ENCODE measurements around the gene SYAP1. TPM values are rescaled to one million over a fixed set of nuclear protein-coding genes. Genes with fewer than 3 reads are reported as not detected.

The SYAP1 gene
- total and polyA plus RNA-seq, 9 of the 15 experiments (the other 6 are each of a cell fraction or from before 2014, with no cell fraction given) = 5.7 to 35.3 (median 27.6) TPM

DNA sequence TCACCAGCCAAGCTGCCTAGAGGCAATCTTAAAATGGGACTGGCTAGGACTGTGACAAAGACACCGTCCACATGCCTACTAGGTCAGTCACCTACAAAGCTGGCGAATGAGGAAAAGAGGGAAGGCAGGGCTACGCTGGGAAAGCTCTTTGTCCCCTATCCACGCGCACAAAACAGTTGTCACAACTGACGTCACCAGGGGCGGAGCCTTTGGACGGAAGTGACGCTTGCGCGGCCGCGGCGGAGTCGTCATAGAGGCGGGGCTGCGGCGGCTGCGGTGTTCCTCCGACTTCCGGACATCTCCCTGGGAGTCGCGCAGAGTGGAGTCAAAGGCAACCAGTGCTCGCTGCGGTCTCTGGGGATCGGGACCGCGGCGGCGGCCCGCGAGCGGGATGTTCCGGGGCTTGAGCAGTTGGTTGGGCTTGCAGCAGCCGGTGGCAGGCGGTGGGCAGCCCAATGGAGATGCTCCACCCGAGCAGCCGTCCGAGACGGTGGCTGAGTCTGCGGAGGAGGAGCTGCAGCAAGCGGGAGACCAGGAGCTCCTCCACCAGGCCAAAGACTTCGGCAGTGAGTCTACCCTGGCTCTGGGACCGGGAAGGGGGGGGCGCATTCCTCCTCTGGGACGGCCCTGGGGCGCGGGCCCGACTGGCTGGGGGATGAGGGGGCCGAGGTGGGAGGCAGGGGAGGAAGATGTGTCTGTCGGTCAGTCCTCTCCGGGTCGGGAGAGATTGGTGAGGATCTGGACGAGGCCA is at the start of gene SYAP1 (continued):
- TF ChIP-seq CTBP1 (IDR thresholded peaks at IDR 0.05; ENCODE audit: borderline replicate concordance) (peak; percentile 50; the same call in 1 of the 2 replicates), HMG20A (CRISPR knock-in tag; conservative IDR thresholded peaks at IDR 0.05) (no peak), FOXA1 (IDR thresholded peaks at IDR 0.05; ENCODE audit: borderline replicate concordance) (no peak), MTF1 (CRISPR knock-in tag; IDR thresholded peaks at IDR 0.05; ENCODE audit: borderline replicate concordance) (no peak), CEBPG (CRISPR knock-in tag; IDR thresholded peaks at IDR 0.05) (no peak), CEBPG (tag; conservative IDR thresholded peaks at IDR 0.05 in 1 of 2, IDR thresholded peaks at IDR 0.05 in 1 of 2) (no peak), SMAD4 (CRISPR knock-in tag; conservative IDR thresholded peaks at IDR 0.05) (0 out of 2 replicates have a peak, but pooled peaks have one; percentile 54), TCFL5 (CRISPR knock-in tag; conservative IDR thresholded peaks at IDR 0.05) (no peak), TCF3 (CRISPR knock-in tag; IDR thresholded peaks at IDR 0.05) (no peak), TARDBP (IDR thresholded peaks at IDR 0.05) (peak; percentile 30; the same call in 1 of the 2 replicates), ARID1B (IDR thresholded peaks at IDR 0.05) (no peak; the same call in 1 of the 2 replicates), ERF (CRISPR knock-in tag; IDR thresholded peaks at IDR 0.05) (no peak), ZKSCAN1 (IDR thresholded peaks at IDR 0.05; ENCODE audit: low read depth, low read length) (no peak), KAT2B (IDR thresholded peaks at IDR 0.05; ENCODE audit: low read depth, low read length) (no peak), ZNF239 (CRISPR knock-in tag; IDR thresholded peaks at IDR 0.05) (no peak), THRAP3 (IDR thresholded peaks at IDR 0.05; ENCODE audit: borderline replicate concordance) (no peak), ZKSCAN3 (CRISPR knock-in tag; IDR thresholded peaks at IDR 0.05) (no peak), FOS (IDR thresholded peaks at IDR 0.05; ENCODE audit: extremely low read depth, insufficient read length) (no peak), SPI1 (IDR thresholded peaks at IDR 0.05; ENCODE audit: borderline replicate concordance, low read depth, low read length) (peak; percentile 52; the same call in 1 of the 2 replicates), ZNF766 (CRISPR knock-in tag; conservative IDR thresholded peaks at IDR 0.05) (no peak; the same call in 1 of the 2 replicates), HNRNPLL (IDR thresholded peaks at IDR 0.05; ENCODE audit: low read depth, low read length, poor library complexity, severe bottlenecking) (peak; percentile 74), BMI1 (IDR thresholded peaks at IDR 0.05; ENCODE audit: low read length) (no peak)
- TF ChIP-seq, protein P1, sequence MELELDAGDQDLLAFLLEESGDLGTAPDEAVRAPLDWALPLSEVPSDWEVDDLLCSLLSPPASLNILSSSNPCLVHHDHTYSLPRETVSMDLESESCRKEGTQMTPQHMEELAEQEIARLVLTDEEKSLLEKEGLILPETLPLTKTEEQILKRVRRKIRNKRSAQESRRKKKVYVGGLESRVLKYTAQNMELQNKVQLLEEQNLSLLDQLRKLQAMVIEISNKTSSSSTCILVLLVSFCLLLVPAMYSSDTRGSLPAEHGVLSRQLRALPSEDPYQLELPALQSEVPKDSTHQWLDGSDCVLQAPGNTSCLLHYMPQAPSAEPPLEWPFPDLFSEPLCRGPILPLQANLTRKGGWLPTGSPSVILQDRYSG (tag; conservative IDR thresholded peaks at IDR 0.05; ENCODE audit: low read depth) = no peak
- TF ChIP-seq, protein P2, sequence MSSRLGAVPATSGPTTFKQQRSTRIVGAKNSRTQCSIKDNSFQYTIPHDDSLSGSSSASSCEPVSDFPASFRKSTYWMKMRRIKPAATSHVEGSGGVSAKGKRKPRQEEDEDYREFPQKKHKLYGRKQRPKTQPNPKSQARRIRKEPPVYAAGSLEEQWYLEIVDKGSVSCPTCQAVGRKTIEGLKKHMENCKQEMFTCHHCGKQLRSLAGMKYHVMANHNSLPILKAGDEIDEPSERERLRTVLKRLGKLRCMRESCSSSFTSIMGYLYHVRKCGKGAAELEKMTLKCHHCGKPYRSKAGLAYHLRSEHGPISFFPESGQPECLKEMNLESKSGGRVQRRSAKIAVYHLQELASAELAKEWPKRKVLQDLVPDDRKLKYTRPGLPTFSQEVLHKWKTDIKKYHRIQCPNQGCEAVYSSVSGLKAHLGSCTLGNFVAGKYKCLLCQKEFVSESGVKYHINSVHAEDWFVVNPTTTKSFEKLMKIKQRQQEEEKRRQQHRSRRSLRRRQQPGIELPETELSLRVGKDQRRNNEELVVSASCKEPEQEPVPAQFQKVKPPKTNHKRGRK (tag; IDR thresholded peaks at IDR 0.05) = no peak
- TF ChIP-seq, protein P3, sequence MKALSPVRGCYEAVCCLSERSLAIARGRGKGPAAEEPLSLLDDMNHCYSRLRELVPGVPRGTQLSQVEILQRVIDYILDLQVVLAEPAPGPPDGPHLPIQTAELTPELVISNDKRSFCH (CRISPR knock-in tag; IDR thresholded peaks at IDR 0.05) = no peak
- TF ChIP-seq, protein P3 (tag; IDR thresholded peaks at IDR 0.05) = no peak
- TF ChIP-seq, protein P4, sequence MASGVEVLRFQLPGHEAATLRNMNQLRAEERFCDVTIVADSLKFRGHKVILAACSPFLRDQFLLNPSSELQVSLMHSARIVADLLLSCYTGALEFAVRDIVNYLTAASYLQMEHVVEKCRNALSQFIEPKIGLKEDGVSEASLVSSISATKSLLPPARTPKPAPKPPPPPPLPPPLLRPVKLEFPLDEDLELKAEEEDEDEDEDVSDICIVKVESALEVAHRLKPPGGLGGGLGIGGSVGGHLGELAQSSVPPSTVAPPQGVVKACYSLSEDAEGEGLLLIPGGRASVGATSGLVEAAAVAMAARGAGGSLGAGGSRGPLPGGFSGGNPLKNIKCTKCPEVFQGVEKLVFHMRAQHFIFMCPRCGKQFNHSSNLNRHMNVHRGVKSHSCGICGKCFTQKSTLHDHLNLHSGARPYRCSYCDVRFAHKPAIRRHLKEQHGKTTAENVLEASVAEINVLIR (CRISPR knock-in tag; IDR thresholded peaks at IDR 0.05) = peak; percentile 89

All from K562 (cell line).